GM12864 (cell line): ENCODE results near the gene PTPRD.

Source experiments
- DNase-seq: peaks from one replicate; pipeline ENCODE4 v3.0.0-alpha.2; 2011; ENCODE audit warnings: low read depth
- H3K4me3 ChIP-seq: 2 replicates; pipeline ENCODE4 v1.5.1; 2011; ENCODE audit warnings: mild to moderate bottlenecking, low read depth, low read length, control low read depth
- CTCF ChIP-seq: IDR thresholded peaks from 2 replicates; pipeline ENCODE4 v1.5.1; 2011; ENCODE audit warnings: low read depth, mild to moderate bottlenecking, moderate library complexity, low read length, control low read depth, inconsistent platforms; ENCODE audit errors: missing control alignments

PTPRD gene

GRCh38 chr9:9222730-9223129 lies 1390.1 kb downstream of the PTPRD start:
- H3K4me3 ChIP-seq = no peak overlapping the region
- DNase-seq = no peak
- no peak for TF ChIP-seq CTCF

- no peak for TF ChIP-seq CTCF
- no peak overlapping the region for H3K4me3 ChIP-seq
Measured at GRCh38 chr9:9216934-9217333, 1395.9 kb downstream of the PTPRD start.

GRCh38 chr9:9215050-9215449 lies 1397.8 kb downstream of the PTPRD start:
- H3K4me3 ChIP-seq = no peak overlapping the region
- DNase-seq = no peak
- no peak for TF ChIP-seq CTCF

More at GRCh38 chr9:9216934-9217333, 1395.9 kb downstream of the PTPRD start:
- DNase-seq = no peak

GRCh38 chr9:9214066-9214465 lies 1398.7 kb downstream of the PTPRD start:
- H3K4me3 ChIP-seq = no peak overlapping the region
- TF ChIP-seq CTCF = no peak
- no peak for DNase-seq

GRCh38 chr9:9212963-9213362 lies 1399.8 kb downstream of the PTPRD start:
- DNase-seq = no peak
- H3K4me3 ChIP-seq = no peak overlapping the region
- no peak for TF ChIP-seq CTCF

GRCh38 chr9:9202276-9202675 lies 1410.5 kb downstream of the PTPRD start:
- no peak overlapping the region for H3K4me3 ChIP-seq
- no peak for TF ChIP-seq CTCF
- no peak for DNase-seq

- TF ChIP-seq CTCF = no peak
- no peak for DNase-seq
- H3K4me3 ChIP-seq = no peak overlapping the region
Measured at GRCh38 chr9:9186086-9186485, 1426.7 kb downstream of the PTPRD start.
